GM06990 (cell line): ENCODE results near the gene FAM180A.

Experiments used
- DNase-seq: peaks from one replicate; pipeline ENCODE4 v3.0.0-alpha.2; 2011; ENCODE audit not compliant: insufficient read length; ENCODE audit errors: extremely low read depth
- H3K27me3 ChIP-seq: replicated peaks from 2 replicates; pipeline ENCODE4 v1.6.0; 2011; ENCODE audit warnings: low read length; ENCODE audit not compliant: control insufficient read depth, insufficient read depth
- H3K36me3 ChIP-seq: 2 replicates; pipeline ENCODE4 v1.5.1; 2011; ENCODE audit warnings: low read length; ENCODE audit not compliant: control insufficient read depth, insufficient read depth
- H3K4me3 ChIP-seq: replicated peaks from 2 replicates; pipeline ENCODE4 v1.5.1; 2011; ENCODE audit warnings: low read depth, mild to moderate bottlenecking, control low read depth, low read length
- TF ChIP-seq, protein P1 (sequence below): IDR thresholded peaks from 2 replicates; pipeline ENCODE4 v1.5.1; 2011; ENCODE audit warnings: low read length, control low read depth, mild to moderate bottlenecking, inconsistent platforms; ENCODE audit not compliant: insufficient read depth, poor library complexity, severe bottlenecking

The FAM180A gene

DNA sequence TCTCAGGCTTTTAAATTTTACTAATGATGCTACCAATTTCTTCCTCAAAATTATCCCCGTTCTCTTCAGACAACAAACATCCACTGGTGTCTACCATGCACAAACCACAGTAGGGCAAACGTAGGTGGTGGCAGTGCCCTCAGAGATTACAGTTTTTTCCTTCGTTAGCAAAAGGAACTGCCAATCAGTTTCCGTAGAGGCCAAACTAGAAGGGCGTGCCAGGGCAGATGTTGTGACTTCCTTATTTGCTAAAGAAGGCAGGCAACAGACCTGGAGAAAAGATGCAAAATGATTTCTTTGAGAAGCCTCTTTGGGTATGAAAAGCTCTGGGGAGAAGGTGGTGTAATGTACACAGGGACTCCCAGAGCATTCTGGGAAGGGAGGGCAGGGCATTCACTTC lies 7.6 kb upstream of the FAM180A start:
- Histone ChIP-seq H3K36me3 (no peaks in the 10 kb centered on the region), H3K4me3 (no peak overlapping the region), H3K27me3 (no peaks in the 10 kb centered on the region; the same call in 1 of the 2 replicates)
- TF ChIP-seq, protein P1, sequence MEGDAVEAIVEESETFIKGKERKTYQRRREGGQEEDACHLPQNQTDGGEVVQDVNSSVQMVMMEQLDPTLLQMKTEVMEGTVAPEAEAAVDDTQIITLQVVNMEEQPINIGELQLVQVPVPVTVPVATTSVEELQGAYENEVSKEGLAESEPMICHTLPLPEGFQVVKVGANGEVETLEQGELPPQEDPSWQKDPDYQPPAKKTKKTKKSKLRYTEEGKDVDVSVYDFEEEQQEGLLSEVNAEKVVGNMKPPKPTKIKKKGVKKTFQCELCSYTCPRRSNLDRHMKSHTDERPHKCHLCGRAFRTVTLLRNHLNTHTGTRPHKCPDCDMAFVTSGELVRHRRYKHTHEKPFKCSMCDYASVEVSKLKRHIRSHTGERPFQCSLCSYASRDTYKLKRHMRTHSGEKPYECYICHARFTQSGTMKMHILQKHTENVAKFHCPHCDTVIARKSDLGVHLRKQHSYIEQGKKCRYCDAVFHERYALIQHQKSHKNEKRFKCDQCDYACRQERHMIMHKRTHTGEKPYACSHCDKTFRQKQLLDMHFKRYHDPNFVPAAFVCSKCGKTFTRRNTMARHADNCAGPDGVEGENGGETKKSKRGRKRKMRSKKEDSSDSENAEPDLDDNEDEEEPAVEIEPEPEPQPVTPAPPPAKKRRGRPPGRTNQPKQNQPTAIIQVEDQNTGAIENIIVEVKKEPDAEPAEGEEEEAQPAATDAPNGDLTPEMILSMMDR, result no peak
- no peak for DNase-seq

DNA sequence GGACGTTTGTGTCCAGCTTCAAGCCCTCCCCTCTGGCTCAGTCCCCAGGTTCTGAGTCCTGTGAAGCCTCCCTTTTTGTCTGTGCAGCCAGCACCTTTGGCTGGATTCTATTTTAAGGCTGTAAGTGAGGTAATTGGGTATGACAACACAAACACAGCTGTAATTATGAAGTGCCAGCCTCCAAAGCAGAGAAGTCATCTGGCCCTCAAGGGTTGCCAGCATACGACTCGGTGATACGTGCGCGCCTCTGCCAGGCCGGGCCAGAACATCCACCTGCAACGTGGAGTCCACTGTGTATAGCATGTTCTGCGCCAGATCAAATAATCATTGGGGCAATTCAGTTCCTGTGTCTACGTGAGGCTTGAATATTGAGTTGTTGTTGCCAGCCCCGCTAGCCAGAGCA lies 6.7 kb upstream of the FAM180A start:
- no peak for DNase-seq

DNA sequence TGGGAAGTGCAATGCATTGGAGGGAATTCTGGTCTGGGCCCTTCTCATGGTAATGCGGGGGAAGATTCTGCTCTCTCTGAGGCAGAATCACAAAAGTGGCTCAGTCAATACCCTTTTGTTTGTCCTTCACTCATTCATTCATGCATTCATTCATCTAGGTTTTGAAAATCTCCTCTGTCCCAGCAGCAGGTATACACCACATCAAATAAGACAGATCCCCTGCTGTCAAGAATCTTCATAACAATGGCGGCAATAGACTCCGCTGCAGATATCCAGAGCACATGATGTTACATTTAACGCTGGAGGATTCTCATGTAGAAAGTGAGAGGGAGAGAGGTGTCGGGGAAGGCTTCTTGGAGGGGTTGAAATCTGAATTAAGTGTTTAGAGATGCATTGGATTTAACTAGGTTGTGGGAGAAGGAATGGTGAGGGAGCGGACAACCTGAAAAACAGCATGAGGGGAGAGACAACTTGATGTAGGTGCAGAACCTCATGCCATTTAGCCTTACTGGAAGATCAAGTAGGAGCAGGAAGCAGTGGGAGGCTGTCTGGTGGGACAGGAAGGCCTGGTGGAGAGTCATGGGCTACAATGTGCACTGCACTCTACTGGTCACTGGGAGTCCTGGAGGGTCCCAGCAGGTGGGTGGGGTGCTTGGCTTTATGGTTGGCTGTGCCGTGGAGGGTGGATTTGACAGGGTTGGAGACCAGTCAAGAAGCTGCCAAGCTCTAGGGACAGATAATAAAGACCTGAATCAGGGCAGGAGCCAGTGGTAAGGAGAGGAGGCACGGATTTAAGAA lies 5.2 kb upstream of the FAM180A start:
- H3K4me3 ChIP-seq, result no peak overlapping the region
- TF ChIP-seq, protein P1, result no peak

More for the DNA sequence above, 6.7 kb upstream of the FAM180A start:
- Histone ChIP-seq H3K27me3 (no peaks in the 10 kb centered on the region; the same call in 1 of the 2 replicates), H3K4me3 (no peak overlapping the region), H3K36me3 (no peaks in the 10 kb centered on the region)
- TF ChIP-seq, protein P1, result no peak

DNA sequence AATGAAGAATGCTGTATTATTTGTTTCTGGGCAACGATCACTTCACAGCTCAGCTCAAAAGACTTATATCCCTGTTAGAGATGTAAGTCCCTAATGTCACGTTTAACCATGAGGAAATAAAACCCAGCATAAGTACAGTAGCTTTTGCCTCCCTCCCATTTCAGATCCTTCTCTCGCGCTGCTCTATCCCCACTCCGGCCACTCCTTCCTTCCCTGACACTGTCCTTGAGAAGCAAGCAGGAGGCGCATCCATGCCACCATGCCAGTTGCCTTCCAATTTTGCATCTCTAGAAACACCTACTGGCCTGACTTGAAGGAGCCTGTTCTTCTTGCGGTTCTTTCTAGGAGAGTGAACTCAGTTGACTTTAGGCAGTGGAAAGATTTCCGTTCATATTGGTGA lies 1.2 kb downstream of the FAM180A start:
- TF ChIP-seq, protein P1, result no peak
- Histone ChIP-seq H3K36me3 (no peaks in the 10 kb centered on the region), H3K4me3 (no peak overlapping the region), H3K27me3 (no peaks in the 10 kb centered on the region)
- DNase-seq, result no peak

More for the DNA sequence above, 5.2 kb upstream of the FAM180A start:
- Histone ChIP-seq H3K27me3 (no peaks in the 10 kb centered on the region; the same call in 1 of the 2 replicates), H3K36me3 (no peaks in the 10 kb centered on the region)
- no peak for DNase-seq

DNA sequence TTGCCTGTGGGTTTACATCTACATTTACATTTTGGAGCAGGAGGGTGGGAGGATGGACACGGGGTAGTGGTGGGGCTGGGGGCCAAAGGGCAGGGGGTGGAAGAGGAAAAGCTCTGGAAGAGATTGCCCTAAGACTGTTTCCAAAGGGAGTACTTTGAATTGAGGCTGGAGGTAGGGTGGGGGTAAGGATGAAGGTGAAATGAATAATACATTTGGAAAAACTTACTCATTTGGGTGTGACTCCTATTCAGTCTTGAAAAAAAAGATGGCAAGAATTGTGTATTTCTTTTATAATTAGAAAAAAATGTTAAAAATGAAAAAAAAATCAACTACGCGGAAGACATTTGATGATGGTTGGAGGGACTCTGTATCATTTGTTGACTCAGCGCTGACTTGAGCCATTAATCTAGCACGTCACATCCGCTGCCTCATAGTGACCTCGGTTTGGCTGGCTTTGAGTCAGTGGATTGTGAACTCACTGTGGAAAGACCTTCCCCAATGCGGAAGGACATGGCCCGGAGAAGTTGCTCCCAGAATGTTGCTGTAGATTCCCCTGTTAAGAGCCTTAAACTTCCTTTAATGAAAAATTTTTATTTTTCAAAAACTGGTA lies 2.8 kb downstream of the FAM180A start:
- no peak for DNase-seq
- Histone ChIP-seq H3K36me3 (no peaks in the 10 kb centered on the region), H3K4me3 (no peak overlapping the region), H3K27me3 (no peaks in the 10 kb centered on the region)
- TF ChIP-seq, protein P1, result no peak
